ENCODE data around the gene SEMA3B.
A peak's percentile ranks its signal among the peaks of the same experiment; 100 is the strongest.
"Not testable (repeated sequence)": the region's sequence is repeated elsewhere in the genome, so short reads cannot be mapped to it uniquely, and the experiment has no call there.

Gene SEMA3B

DNA sequence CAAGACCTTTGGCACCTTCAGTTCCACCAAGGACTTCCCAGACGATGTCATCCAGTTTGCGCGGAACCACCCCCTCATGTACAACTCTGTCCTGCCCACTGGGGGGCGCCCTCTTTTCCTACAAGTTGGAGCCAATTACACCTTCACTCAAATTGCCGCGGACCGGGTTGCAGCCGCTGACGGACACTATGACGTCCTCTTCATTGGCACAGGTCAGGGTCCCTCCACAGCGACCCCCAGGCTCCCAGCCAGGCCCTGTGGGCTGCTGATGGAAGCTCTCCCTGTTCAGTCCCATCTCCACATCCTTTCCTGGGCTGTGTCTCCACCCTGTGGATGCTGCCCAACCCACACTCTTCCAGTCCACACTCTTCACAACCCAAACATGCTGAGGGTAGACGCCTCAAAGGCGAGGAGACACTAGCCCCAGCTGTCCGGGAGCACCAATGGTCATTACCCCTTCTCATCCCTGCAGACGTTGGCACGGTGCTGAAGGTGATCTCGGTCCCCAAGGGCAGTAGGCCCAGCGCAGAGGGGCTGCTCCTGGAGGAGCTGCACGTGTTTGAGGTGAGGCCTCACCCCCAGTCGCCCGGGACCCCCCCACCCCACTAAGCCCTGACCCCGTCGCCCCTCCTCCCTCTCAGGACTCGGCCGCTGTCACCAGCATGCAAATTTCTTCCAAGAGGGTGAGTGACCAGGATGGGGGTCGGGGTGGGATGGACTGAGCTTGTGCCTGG, 5.6 kb downstream of the SEMA3B start:
- DNase-seq, result peak; percentile 78

DNA sequence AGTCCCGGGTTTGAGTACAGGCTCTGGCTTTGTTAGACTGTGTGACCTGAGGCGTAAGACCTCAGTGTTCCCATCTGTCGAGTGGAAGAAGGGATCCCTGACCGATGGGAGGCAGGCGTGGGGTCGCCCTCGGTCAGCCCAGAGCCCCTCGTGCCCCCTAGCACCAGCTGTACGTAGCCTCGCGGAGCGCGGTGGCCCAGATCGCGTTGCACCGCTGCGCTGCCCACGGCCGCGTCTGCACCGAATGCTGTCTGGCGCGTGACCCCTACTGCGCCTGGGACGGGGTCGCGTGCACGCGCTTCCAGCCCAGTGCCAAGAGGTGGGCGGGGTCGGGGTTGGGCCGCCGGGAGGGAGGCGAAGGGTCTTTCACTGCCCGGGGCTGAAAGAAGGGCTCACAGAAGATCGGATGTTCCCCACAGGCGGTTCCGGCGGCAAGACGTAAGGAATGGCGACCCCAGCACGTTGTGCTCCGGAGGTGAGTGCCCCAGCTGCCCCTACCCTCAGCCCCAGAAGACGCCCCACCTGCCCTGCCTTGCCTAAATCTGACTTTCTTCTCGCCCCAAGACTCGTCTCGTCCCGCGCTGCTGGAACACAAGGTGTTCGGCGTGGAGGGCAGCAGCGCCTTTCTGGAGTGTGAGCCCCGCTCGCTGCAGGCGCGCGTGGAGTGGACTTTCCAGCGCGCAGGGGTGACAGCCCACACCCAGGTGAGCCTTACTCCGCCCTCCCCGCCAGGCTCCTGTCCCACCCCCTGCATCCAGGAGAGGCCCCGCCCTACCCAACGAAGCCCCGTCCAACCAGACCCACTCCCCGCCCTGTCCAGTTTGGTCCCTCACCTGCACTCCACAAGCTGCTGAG, 6.4 kb downstream of the SEMA3B start:
- no peak for DNase-seq

DNA sequence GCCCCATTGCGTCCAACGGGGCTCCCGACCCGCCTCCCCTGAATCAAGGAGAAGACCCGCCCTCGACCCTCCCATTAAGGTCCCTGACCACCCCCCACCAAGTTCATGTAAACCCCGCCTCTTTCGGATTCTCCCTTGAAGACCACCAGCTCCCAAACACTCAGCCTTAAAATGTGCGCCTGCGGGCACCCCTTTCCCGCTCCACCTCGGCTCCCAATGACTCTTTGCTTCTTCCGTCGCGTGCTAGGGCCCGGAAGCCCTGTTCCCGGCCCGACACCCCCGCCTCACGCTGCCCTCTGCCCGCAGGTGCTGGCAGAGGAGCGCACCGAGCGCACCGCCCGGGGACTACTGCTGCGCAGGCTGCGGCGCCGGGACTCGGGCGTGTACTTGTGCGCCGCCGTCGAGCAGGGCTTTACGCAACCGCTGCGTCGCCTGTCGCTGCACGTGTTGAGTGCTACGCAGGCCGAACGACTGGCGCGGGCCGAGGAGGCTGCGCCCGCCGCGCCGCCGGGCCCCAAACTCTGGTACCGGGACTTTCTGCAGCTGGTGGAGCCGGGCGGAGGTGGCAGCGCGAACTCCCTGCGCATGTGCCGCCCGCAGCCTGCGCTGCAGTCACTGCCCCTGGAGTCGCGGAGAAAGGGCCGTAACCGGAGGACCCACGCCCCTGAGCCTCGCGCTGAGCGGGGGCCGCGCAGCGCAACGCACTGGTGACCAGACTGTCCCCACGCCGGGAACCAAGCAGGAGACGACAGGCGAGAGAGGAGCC, 7.2 kb downstream of the SEMA3B start:
- DNase-seq, result no peak

DNA sequence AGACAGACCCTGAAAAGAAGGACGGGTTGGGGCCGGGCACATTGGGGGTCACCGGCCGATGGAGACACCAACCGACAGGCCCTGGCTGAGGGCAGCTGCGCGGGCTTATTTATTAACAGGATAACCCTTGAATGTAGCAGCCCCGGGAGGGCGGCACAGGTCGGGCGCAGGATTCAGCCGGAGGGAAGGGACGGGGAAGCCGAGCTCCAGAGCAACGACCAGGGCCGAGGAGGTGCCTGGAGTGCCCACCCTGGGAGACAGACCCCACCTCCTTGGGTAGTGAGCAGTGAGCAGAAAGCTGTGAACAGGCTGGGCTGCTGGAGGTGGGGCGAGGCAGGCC, 7.8 kb downstream of the SEMA3B start:
- DNase-seq, result no peak

DNA sequence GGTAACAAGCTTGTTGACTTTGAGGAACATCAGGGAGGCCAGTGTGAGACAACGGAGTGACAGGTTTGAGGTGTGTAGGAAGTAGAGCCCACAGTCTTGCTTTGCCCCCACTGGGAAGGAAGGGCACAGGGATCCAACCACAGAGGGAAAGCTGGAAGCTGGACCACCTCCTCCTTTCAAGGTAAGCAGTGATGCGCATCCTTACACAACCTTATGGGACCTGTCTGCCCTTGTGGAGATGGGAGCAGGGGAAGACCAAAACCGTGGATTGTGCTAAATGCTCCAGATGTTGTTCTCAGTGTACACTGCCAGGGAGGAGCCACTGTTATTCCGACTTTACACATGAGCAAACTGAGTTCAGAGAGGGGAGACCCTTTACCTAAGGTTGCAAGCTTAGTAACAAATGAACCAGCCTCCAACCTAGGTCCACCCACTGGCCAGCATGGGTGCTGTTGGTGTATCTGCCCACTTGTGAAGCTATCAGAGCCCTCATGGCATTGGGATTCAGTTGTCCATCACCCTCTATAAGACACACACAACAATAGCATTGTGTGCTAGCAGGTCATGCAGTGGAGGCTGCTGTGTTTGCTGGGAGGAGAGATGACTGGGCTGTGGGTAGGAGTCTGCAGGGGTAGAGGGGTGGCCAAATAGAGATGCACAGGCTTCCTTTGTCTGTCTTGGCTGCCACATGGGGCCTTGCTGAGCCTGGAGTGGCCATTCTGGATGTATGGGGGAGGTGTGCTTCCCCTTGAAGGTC, 9.4 kb downstream of the SEMA3B start:
- no peak for DNase-seq

DNA sequence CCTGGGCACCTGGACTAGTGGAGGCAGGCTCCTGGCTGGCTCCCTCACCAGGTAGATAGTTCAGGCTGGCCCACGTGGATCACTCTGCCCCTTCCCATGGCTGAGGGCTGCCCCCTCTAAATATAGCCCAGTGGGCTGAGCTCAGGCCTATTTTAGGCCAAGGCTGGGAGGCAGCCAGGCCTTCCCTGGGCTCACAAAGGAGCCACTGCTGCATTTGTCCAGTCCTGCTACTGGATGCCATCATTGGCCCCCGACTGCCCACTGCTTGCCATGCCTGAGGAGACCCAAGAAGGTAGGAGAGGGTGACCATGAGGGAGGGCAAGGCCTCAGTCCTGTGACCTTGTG, 9.9 kb downstream of the SEMA3B start, which contains the start of gene LSMEM2:
Gene LSMEM2 (plus strand): TSS at position 208 of the 345 bp plus-strand sequence. CDS start 27 bp downstream, at position 235.
- DNase-seq, result no peak

DNA sequence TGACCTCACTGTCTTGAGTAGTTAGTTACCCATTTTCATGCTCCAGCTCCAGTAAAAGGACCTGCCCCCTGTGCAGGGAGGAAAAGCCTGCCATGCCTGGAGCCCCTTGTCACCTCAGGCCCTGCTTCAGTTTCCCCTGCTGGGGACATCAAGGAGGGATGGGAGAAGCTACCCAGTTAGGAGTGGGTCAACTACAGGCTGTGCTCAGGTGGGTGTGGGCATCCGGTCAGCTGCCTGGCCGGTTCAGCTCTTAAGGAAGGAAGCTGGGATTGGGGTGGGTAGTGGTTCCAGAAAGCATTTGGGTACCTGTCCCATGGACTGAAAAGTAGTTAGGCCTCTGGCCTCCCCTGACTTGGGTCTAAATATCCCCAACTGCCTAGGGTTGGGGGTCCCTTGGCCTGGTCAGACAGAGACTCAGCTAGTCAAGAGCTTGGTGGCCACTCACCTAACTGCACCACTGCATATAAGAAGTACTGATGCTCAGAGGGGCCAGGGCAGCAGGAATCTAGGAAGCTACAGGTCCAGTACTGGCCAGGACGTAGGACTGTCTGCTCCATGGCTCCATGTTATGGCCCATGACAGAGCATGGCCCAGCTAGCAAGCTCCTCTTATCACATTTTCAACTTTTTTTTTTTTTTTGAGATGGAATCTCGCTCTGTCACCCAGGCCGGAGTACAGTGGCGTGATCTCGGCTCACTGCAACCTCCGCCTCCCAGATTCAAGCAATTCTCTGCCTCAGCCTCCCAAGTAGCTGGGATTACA, 10.5 kb downstream of the SEMA3B start:
- DNase-seq, result no peak

DNA sequence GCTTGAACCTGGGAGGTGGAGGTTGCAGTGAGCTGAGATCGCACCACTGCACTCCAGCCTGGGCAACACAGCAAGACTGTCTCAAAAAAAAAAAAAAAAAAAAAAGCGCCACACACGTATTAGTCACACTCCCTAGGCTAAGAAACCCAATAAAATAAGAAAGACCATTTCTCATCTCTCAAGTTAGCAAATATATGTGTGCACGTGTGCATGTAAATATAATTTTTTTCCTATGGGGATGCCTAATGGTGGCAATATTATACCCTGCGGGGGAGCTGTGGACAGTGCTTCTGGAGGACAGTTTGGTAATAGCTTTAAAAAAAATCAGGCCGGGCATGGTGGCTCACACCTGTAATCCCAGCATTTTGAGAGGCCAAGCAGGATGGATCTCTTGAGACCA, 15.2 kb downstream of the SEMA3B start:
- DNase-seq, result not testable (repeated sequence)

DNA sequence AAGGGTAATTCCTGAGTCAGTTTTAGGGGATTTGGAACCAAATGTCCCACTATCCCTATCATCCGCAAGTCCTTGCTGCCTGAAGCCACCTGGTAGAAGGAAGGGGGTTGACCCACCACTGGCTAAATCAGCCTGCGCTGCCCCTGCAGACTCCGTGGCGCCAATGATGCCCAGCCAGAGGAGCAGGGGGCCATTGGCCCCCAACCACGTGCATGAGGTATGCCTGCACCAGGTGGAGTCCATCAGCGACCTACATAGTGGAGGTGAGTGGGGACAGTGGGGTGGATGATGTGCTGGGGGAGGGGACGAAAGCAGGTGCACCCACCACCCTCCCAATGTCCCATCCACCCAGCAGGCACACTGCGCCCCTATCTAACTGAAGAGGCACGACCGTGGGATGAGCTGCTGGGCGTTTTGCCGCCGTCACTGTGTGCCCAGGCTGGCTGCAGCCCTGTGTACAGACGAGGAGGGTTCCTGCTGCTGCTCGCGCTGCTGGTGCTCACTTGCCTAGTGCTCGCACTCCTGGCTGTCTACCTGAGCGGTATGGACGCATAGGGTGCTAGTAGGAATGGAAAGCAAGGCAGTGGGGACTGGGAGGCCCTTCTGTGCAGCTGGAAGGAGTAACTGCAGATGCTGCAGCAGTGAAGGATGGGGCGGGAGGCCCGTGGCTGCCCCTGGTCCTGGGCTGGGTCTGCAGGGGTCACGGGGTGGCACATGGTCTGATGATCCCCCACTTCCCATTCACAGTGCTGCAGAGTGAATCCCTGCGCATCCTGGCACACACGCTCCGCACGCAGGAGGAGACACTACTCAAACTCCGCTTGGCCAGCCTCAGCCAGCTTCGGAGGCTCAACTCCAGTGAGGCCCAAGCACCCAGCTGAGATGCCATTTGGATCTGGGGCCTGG, 17.6 kb downstream of the SEMA3B start:
- no peak for DNase-seq

DNA sequence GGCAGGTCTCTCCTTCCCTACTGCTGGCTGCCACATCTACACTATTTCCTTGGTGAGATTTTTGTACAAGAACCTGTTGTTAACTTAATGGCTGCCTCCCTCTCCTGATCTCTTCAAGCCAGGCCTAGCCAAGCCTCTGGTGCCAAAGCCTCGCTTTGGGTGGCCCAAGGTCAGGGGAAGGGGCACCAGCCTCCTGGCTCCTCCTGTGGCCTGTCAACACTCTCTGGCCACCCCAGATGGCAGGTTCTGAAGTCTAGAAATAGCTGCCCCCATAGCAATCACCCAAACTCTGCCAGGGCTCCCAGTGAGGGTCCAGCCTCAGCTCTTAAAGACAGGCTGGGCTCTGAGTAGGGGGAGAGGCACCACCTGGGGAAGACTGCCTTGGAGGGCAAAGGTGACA, 18.3 kb downstream of the SEMA3B start:
- no peak for DNase-seq

DNA sequence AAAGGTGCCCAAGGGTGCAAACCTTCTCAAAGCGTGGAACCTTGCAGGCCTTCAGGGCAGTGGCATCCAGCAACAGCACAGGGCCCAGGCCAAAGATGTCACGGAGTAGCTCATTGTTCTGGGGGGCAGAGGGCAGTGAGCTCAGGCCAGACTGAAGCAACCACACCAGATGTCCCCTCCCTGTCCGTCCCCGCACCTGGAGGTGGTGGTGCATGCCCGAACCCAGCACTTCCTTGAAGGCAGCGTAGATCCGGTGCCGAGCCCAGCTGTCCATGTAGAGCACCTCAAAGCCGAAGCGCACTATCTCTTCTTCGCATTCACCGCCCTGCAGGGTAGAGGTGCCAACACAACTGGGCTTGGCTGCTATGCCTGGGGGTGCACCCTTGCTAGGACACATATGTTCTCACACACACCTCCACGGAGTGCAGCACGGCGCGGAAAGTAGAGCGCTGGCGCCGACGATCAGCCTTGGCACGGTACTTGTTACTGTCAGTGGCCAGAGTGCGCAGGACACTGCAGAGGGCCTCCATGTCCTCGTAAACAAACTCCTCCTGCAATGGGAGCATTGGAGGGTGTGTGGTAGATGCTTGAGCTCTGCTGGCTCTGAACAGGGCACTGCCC, 19.6 kb downstream of the SEMA3B start:
- no peak for DNase-seq

DNA sequence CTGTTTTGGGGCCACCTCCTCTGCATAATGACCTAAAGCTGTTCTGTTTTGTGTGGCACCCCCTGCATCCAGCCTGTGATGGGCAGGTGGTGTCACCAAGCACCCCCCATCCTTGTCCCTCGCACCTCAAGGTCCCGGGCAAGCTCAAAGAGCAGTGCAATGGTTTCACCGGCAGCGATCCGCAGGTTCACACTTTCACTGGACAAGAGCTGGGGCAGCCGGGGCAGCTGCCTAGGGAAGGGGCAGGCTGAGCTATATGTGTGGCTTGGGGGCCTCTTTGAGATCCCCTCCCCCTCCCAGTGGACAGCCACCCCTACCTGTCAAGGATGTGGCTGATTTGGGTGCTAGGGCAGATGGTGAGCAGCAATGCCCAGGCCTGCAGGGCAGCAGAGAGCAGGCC, 20.2 kb downstream of the SEMA3B start:
- no peak for DNase-seq

DNA sequence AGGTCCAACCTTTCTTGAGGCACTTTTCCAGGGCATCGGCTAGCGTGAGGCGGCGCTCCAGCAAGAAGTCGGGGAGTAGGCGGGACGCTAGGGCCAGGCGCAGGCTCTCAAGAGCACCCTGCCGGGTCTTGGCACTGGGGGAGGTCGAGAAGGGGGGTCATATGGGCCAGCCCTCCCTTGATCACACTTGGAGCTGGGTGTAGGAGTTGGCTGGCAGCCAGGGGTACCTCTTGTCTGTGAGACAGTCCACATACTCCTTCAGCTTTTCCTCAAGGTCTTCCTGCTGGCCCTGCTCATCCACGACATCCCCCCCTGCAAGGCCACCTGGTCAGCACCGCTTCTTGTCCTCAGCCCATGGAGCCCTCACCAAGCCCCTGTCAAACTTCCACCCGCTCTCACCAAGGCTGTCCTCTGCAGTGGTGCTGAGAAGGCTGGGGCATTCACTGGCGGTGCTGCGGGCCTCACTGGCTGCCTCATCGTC, 21.3 kb downstream of the SEMA3B start:
- no peak for DNase-seq

DNA sequence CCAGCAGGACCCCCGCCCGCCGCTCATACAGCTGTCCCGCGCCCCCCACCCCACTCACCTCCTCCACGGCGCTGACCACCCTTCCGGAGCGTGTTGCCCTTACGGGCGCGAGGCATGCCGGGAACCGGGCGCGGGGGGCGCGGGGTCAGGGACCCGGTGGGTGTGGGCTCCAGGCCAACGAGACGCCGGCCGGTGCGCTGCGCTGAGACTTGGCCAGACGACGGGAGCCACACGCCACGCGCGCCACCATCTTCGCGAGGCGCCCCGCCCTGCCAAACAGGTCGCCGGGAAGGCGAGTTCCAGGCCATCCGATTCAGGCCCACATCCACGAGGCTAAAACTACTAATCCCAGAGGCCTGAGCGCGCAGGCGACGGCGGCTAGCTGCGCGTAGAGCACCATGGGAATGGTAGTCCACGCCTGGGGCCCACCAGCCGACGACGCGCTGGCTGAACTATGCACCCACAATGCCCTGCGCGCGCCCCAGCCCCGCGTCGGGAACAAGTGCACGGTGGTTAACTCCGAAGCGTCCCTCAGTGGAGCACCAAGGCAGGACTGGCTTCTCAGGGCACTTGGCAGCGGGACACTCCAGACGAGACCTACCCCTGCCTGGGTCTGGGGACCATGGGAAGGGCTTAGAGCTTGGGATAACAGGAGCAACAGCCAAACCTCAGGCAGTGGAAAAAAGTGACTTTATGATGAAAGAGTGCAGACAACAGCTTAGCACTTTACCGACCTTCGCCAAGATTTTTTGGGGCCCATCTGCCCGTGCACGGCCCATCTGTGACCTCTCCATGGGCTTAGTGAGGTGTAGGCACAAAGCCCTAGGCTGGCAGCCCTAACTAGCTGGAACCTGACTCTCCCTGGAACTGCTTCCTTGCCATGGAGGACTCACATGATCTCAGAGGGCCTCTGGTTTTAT, 23.5 kb downstream of the SEMA3B start, which contains the start of gene IFRD2:
Gene IFRD2 (minus strand): TSS at position 271 of the 920 bp plus-strand sequence. CDS start 155 bp downstream, at position 116.
- DNase-seq, result peak; percentile 98

DNA sequence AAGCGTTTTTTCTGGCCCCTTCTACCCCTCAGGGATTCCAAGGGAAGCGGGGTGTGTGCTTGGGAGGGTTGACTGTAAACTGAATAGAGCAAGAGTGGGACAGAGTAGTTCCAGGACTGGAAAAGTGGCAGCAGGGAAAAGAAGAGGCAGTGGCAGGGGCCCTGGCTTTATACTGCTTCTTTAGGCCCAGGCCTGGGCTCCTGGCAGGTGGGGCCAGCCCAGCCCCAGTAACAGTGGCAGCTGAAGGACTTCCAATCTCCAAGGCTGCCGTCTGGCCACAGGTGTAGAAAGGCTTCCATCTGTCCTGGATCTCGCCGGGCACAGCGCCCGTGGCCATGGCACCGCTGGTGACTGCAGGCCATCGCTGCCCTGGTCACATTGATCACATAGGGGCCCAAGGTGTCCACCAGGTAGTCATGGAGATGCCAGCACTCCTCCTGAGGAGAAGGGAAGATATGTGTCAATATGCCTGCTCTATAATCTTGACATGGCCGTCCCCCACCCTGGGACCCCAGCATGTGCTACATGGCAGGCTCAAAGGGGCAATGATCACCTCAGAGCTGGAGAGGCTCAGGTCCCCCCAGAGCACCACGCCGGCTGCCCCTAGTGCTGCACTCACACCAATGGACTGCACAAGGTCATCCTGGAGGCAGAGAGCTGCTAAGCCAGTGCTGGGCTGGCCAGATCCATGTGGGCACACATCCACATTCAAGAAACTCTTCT, 24.3 kb downstream of the SEMA3B start:
- DNase-seq, result no peak

DNA sequence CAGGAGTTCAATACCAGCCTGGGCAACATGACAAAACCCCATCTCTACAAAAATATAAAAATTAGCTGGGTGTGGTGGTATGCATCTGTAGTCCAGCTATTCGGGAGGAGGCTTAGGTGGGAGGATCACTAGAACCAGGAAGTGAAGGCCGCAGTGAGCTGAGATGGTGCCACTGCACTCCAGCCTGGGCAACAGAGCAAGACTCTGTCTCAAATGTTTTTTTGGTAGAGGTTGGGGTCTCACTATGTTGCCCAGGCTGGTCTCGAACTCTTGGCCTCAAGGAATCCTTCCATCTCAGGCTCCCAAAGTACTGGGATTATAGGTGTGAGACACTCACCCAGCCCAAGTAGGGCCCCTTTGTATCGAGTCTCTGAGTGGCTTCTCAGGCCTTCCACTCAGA, 25.1 kb downstream of the SEMA3B start:
- DNase-seq, result no peak

DNA sequence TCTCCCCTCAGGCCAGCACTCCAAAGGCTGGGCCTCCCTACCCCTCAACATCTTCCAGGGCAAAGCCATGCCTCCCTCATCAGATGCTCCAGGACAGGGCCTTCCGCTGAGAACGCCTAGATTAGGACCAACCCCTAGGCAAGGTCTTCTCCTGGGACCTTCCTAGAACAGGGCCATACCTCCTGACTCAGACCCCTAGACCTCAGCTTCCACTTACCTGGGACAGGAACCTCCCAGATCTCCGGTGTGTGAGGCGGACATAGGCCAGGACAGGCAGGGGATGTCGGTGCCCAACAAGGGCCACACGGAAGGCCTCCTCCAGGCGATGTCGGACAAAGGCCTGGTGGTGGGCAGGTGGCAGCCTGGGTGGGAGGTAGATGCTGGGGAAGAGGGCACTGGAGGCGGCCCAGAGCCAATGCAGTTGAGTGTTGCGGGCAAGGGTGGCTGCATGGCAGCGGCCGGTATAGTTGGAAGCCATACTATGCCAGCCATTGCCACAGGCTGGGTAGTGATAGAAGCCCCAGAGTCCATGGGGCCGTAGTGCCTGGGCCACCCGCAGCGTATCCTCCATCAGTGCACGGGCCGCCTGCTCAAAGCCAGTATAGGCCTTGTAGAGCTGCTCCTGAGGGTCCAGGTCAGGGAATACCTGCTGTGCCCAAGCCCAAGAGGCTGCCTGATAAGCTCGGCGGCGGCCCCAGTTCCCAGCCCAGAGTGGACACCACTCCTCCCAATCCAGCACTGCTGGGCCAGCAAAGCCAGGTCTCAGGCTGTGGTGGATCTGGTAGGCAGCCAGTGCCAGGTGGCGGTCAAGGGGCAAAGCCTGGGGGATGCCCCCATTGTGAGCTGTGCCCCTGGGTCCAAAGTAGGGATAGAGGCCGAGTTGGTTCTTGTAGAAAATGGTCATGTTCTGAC, 25.8 kb downstream of the SEMA3B start:
- no peak for DNase-seq

All from NCI-H82 (cell line).